ENCODE measurements around the gene ARHGAP44.

ARHGAP44 gene

DNA sequence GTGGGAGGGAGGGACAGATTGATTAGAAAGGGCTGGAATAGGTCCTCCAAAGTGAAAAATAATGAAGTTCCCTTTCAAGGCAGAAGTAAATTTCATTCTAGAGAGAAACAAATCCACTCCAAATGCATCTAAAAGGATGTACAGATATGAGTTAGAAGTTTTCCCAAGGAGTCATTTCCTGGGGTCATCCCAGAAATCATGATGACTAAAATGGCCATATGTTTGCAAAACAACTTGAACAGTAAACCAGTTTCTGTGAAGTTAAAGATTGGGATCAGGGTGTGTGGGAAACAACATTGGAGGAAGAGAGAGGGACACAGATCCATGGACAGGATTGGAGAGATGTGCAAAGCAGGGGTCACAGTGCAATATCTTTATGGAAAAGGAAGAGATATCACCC, 32.5 kb upstream of the ARHGAP44 start:
- TF ChIP-seq, protein P1, sequence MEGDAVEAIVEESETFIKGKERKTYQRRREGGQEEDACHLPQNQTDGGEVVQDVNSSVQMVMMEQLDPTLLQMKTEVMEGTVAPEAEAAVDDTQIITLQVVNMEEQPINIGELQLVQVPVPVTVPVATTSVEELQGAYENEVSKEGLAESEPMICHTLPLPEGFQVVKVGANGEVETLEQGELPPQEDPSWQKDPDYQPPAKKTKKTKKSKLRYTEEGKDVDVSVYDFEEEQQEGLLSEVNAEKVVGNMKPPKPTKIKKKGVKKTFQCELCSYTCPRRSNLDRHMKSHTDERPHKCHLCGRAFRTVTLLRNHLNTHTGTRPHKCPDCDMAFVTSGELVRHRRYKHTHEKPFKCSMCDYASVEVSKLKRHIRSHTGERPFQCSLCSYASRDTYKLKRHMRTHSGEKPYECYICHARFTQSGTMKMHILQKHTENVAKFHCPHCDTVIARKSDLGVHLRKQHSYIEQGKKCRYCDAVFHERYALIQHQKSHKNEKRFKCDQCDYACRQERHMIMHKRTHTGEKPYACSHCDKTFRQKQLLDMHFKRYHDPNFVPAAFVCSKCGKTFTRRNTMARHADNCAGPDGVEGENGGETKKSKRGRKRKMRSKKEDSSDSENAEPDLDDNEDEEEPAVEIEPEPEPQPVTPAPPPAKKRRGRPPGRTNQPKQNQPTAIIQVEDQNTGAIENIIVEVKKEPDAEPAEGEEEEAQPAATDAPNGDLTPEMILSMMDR (IDR thresholded peaks at IDR 0.05; ENCODE audit: control insufficient read depth, insufficient read depth, low read depth, low read length, missing control alignments): no peak
- no peak overlapping the region for H3K4me3 ChIP-seq (ENCODE audit: control insufficient read depth, low read depth, low read length)
- no peak for DNase-seq (ENCODE audit: low read depth)

DNA sequence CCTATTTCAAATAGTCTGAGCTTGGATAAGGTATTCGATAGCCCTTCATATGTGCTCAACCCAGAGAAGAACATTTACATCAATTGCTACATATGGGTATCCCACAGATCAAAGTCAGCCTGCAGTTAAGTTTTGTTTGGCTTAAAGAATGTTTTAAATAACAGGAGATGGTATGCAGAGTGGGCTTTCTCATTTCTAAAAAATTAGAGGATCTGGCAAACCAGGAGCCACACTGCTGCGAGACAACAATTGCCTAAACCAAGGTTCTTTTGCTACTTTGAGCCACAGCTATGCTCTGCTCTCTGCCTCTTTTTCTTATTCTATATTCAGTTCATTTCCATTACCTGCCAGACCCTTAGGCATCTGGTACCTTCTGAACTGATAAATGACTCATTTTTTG, 30.2 kb upstream of the ARHGAP44 start:
- no peak overlapping the region for H3K4me3 ChIP-seq (ENCODE audit: control insufficient read depth, low read depth, low read length)
- no peak for DNase-seq (ENCODE audit: low read depth)
- TF ChIP-seq, protein P1 (IDR thresholded peaks at IDR 0.05; ENCODE audit: control insufficient read depth, insufficient read depth, low read depth, low read length, missing control alignments): no peak

DNA sequence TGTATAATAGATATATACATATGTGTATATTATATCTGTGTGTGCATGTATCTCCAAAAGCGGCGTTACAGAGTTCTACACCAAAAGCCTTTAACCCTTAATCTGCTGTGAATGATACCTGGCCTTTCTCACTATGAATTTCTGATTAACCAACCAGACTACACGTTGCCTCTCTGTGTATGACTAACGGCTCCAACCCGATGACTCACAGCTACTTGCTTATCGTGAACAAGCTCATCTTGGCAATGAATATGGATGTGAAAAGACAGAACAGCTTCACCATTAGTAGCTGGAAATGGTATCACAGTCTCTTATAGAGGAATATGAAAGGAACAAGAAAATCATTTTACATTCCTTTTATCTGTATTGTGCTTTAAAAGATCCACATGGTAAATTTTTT, 23.8 kb upstream of the ARHGAP44 start:
- H3K4me3 ChIP-seq (ENCODE audit: control insufficient read depth, low read depth, low read length): no peak overlapping the region
- peak; percentile 52 for DNase-seq (ENCODE audit: low read depth)
- TF ChIP-seq, protein P1 (IDR thresholded peaks at IDR 0.05; ENCODE audit: control insufficient read depth, insufficient read depth, low read depth, low read length, missing control alignments): no peak

DNA sequence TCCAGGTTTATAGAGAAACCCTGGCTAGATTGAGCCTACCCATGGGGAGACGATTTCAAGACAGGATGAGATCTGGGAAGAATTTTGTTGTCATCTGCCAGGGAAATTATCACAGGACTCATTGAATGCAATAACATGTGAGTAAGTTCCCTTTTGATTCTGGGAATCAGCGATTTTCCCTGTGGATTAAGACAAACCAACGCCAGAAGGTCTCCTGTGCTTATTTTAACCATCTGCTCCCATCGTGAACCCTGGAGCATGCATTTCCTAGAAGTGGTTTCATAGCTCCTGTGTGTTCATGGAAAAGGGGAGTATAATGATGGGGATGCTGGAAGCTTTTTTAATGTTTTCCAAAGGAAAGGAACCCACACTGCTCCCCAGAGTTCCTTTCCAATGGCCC, 21.0 kb upstream of the ARHGAP44 start:
- DNase-seq (ENCODE audit: low read depth): no peak
- H3K4me3 ChIP-seq (ENCODE audit: control insufficient read depth, low read depth, low read length): no peak overlapping the region
- TF ChIP-seq, protein P1 (IDR thresholded peaks at IDR 0.05; ENCODE audit: control insufficient read depth, insufficient read depth, low read depth, low read length, missing control alignments): no peak

DNA sequence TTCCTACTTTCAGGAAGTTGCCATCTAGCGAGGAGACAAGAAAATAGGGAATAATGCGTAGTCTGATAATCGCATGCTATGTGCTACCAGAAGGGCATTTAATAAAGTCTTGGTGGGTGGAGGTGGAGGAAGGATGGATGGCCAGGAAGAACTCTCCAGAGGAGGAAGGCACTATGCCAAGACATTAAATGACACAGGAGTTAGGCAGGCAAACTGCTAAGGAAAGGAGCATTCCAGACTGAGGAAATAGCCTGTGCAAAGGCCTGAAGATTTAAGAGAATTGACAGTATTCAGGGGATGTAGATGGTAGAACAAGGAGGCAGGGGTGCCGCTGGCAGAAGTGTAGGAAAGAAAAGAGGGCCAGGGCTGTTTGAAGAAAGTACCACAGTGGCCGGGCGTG, 19.3 kb upstream of the ARHGAP44 start:
- no peak overlapping the region for H3K4me3 ChIP-seq (ENCODE audit: control insufficient read depth, low read depth, low read length)
- DNase-seq (ENCODE audit: low read depth): no peak
- TF ChIP-seq, protein P1 (IDR thresholded peaks at IDR 0.05; ENCODE audit: control insufficient read depth, insufficient read depth, low read depth, low read length, missing control alignments): no peak

DNA sequence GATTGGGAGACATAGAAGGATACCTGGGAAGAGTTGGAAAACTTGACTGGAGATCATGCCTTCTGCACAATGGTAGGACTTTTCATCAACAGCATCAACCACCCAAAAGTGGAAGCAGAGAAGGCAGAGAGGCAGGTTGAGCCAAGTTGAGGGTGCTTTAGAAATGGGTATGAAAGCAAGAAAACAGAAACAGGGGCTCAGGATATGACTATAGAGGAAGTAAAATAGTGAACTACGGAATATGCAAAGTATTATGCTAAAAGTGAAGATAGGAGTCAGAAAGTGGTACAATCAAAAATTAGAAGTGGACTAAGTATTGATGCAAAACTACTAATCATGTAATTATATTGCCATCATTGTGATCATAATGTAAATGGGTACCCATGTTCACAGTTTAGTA, 16.1 kb upstream of the ARHGAP44 start:
- no peak overlapping the region for H3K4me3 ChIP-seq (ENCODE audit: control insufficient read depth, low read depth, low read length)
- DNase-seq (ENCODE audit: low read depth): no peak
- TF ChIP-seq, protein P1 (IDR thresholded peaks at IDR 0.05; ENCODE audit: control insufficient read depth, insufficient read depth, low read depth, low read length, missing control alignments): no peak

DNA sequence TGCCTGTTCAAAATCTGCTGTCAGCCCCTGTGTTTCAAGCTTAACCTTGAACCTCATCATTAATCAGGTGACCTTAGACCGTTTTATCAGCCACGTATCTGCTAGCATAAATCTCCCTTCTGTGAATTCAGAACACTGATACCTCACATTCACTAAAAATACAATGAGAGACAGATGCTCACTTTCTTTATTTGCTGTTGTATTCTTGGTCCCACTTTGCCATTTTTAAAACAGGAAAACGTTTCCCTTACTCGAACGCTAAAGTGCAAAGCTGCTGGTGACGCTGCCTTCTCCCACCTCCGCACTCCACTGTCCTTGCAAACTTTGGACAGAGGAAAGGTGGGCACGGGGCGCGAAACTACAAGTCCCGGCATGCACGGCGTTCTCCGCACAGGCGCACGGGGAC, 220 bp upstream of the ARHGAP44 start:
- peak overlapping the region; percentile 42 for H3K4me3 ChIP-seq (ENCODE audit: control insufficient read depth, low read depth, low read length)
- DNase-seq (ENCODE audit: low read depth): no peak
- TF ChIP-seq, protein P1 (IDR thresholded peaks at IDR 0.05; ENCODE audit: control insufficient read depth, insufficient read depth, low read depth, low read length, missing control alignments): no peak
